Gastrocnemius medialis (tissue), 4 donors: ENCODE measurements around the gene TAPBPL. TPM values are rescaled to one million over a fixed set of nuclear protein-coding genes. Genes with fewer than 3 reads are reported as not detected.
"Not testable (repeated sequence)": the region's sequence is repeated elsewhere in the genome, so short reads cannot be mapped to it uniquely, and the experiment has no call there.

Experiments used
- ATAC-seq, 2 donors: fragments of 150-250 bp; one replicate each; pipeline ENCODE4 v1.9.1; 2016
- DNase-seq, 2 donors: peaks; one replicate each; pipeline ENCODE4 v3.0.0-alpha.2; 2019
- H3K27ac ChIP-seq, 4 donors: fragments of 200-600 bp; sonication (generic); 1 replicate in 1 of 4; 2 replicates in 3 of 4; pipeline ENCODE4 v1.5.1; 2016 to 2018; ENCODE audit warnings: mild to moderate bottlenecking in 2 of 4, moderate library complexity in 1 of 4
- H3K27me3 ChIP-seq, 3 donors: fragments of 200-600 bp; sonication (generic) in 2 of 3; 1 replicate in 1 of 3; 2 replicates in 2 of 3; pipeline versions ENCODE4 v1.5.1 to v1.6.0; 2016 to 2019; ENCODE audit warnings: mild to moderate bottlenecking in 1 of 3, moderate library complexity in 1 of 3
- H3K36me3 ChIP-seq, 2 donors: fragments of 200-600 bp; sonication (generic) in 1 of 2; one replicate each; pipeline ENCODE4 v1.5.1; 2017 to 2018
- H3K4me1 ChIP-seq, 2 donors: fragments of 200-600 bp; sonication (generic) in 1 of 2; one replicate each; pipeline ENCODE4 v1.5.1; 2016 to 2017; ENCODE audit warnings: mild to moderate bottlenecking in 2 of 2
- H3K4me3 ChIP-seq, 4 donors: fragments of 200-600 bp; sonication (generic) in 3 of 4; 1 replicate in 1 of 4; 2 replicates in 3 of 4; pipeline ENCODE4 v1.5.1; 2016 to 2019; ENCODE audit warnings: mild to moderate bottlenecking in 2 of 4
- H3K9me3 ChIP-seq, 3 donors: fragments of 200-600 bp; sonication (generic) in 2 of 3; 1 replicate in 1 of 3; 2 replicates in 2 of 3; pipeline ENCODE4 v1.5.1; 2016 to 2019
- POLR2A ChIP-seq, 2 donors: fragments of 450-650 bp; IDR thresholded peaks; one replicate each; pipeline ENCODE4 v1.6.1; 2017; ENCODE audit warnings: antibody characterized with exemption in 2 of 2, mild to moderate bottlenecking in 2 of 2, moderate library complexity in 2 of 2
- in situ Hi-C, 4 donors: fragments of 200-750 bp; cut with MboI; loops; one replicate each; pipeline versions ENCODE4 v1.15.0 to v1.8.0; 2017; ENCODE audit warnings: low sequenced_read_pairs in 4 of 4
- intact Hi-C: fragments of 100-400 bp; cut with DNase I; formaldehyde crosslinking; loops from one replicate; pipeline ENCODE4 v1.15.1; 2023; ENCODE audit warnings: low total_unique reads
- total RNA-seq, 4 donors: library from RNA; depleted of rRNA; stranded (reverse); fragments of >200 nt; gene quantifications; one replicate each; pipeline versions ENCODE4 v1.1.0 to v1.2.3, GENCODE V29; 2016
- TF ChIP-seq, protein P1 (sequence below), 5 experiments: fragments of 450-650 bp in 3 of 5; fragments of 200-600 bp in 2 of 5; sonication (generic) in 2 of 5; IDR thresholded peaks in 4 of 5; conservative IDR thresholded peaks in 1 of 5; 1 replicate in 4 of 5; 2 replicates in 1 of 5; pipeline ENCODE4 v1.5.1; 2016 to 2019; ENCODE audit warnings: antibody characterized with exemption in 5 of 5, mild to moderate bottlenecking in 3 of 5, moderate library complexity in 3 of 5

The TAPBPL gene
- total RNA-seq, 4 donors from 2014 or later = 3.8 to 8.6 (median 5.8) TPM

DNA sequence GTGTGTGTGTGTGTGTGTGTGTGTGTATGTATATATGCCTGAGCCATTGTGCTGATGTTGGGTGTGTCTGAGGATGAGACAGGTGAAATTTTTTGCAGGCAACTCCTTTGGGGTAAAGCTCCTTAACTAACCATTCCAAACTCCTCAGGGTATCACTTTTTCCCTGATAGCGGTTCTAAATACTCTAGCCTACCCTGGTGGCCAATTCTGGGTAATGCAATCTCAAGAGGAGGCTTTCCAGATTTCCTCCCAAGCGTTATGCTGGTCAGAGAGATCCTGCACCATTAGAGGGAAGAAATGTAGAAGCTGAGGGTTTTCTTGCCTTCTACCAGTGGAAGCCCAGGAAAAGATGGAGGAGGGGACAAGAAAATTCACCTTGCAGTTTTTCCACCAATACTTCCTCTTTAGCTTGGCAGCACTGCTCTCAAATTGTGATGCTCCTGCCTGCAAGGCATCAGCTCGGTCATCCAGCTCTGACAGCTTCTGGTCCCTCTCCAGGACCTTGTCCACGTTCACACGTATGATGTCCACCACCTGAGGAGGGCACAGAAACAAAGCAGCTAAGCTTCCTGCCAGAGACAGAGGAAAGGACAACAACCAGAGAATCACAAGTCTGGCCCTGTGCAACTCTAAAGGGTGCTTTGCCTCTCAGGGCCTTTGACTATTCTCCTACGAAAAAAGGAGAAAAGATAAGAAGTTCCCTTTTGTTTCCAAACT lies 13.8 kb downstream of the TAPBPL start:
- peak in 1 of 2 donors; percentile 26 for DNase-seq
- no peak for TF ChIP-seq POLR2A (IDR thresholded peaks at IDR 0.05)
- TF ChIP-seq, protein P1, sequence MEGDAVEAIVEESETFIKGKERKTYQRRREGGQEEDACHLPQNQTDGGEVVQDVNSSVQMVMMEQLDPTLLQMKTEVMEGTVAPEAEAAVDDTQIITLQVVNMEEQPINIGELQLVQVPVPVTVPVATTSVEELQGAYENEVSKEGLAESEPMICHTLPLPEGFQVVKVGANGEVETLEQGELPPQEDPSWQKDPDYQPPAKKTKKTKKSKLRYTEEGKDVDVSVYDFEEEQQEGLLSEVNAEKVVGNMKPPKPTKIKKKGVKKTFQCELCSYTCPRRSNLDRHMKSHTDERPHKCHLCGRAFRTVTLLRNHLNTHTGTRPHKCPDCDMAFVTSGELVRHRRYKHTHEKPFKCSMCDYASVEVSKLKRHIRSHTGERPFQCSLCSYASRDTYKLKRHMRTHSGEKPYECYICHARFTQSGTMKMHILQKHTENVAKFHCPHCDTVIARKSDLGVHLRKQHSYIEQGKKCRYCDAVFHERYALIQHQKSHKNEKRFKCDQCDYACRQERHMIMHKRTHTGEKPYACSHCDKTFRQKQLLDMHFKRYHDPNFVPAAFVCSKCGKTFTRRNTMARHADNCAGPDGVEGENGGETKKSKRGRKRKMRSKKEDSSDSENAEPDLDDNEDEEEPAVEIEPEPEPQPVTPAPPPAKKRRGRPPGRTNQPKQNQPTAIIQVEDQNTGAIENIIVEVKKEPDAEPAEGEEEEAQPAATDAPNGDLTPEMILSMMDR (IDR thresholded peaks at IDR 0.05 in 4 of 5, conservative IDR thresholded peaks at IDR 0.05 in 1 of 5) = peak; percentile 77 to 88 (median 80)
- no peak overlapping the region for H3K27ac ChIP-seq
- in situ Hi-C loops = loop anchor here (5.0 to 25.0 kb wide), 4 partner anchors 128 to 141 kb away; partner anchors contain the start of gene TNFRSF1A (in 1 of the 4)
- H3K4me3 ChIP-seq = no peak overlapping the region
- peaks cover 0 to 48% of the 10 kb centered on the region in 2 donors for H3K36me3 ChIP-seq
- no peaks in the 10 kb centered on the region for H3K9me3 ChIP-seq
- ATAC-seq = peak; percentile 38 to 39
- intact Hi-C loops = loop anchor here (1.0 to 2.0 kb wide), 2 partner anchors 42 to 139 kb away; no protein-coding TSS in a partner anchor
- H3K4me1 ChIP-seq = peaks cover 24 to 26% of the 10 kb centered on the region in 2 donors
- H3K27me3 ChIP-seq = no peaks in the 10 kb centered on the region

GRCh38 chr12:6466184-6466573 lies 14.3 kb downstream of the TAPBPL start:
- intact Hi-C loops (no loop called here), in situ Hi-C loops (loop anchor here (5.0 to 25.0 kb wide), 4 partner anchors 129 to 141 kb away; partner anchors contain the start of gene TNFRSF1A (in 1 of the 4))
- H3K4me3 ChIP-seq = no peak overlapping the region
- H3K27ac ChIP-seq = no peak overlapping the region
- ATAC-seq = no peak
- H3K4me1 ChIP-seq = peaks cover 20 to 21% of the 10 kb centered on the region in 2 donors
- TF ChIP-seq, protein P1 (IDR thresholded peaks at IDR 0.05 in 4 of 5, conservative IDR thresholded peaks at IDR 0.05 in 1 of 5) = no peak
- TF ChIP-seq POLR2A (IDR thresholded peaks at IDR 0.05) = no peak
- no peaks in the 10 kb centered on the region for H3K9me3 ChIP-seq
- DNase-seq = no peak
- no peaks in the 10 kb centered on the region for H3K27me3 ChIP-seq
- H3K36me3 ChIP-seq = peaks cover 0 to 47% of the 10 kb centered on the region in 2 donors

GRCh38 chr12:6466751-6467150 lies 14.9 kb downstream of the TAPBPL start:
- ATAC-seq, H3K9me3 ChIP-seq, intact Hi-C loops, H3K27ac ChIP-seq, H3K27me3 ChIP-seq, H3K4me3 ChIP-seq, DNase-seq: not testable (repeated sequence)
- Histone ChIP-seq H3K36me3 (peaks cover 0 to 44% of the 10 kb centered on the region in 2 donors), H3K4me1 (peaks cover 21% of the 10 kb centered on the region in 2 donors)
- in situ Hi-C loops = loop anchor here (5.0 to 25.0 kb wide), 4 partner anchors 129 to 142 kb away; partner anchors contain the start of gene TNFRSF1A (in 1 of the 4)

- intact Hi-C loops = not testable (repeated sequence)
- in situ Hi-C loops = loop anchor here (5.0 to 25.0 kb wide), 4 partner anchors 130 to 143 kb away; partner anchors contain the start of gene TNFRSF1A (in 1 of the 4)
- H3K4me1 ChIP-seq = peaks cover 21 to 23% of the 10 kb centered on the region in 2 donors
These were observed 15.9 kb downstream of the TAPBPL start for GRCh38 chr12:6467571-6468282.

GRCh38 chr12:6468283-6468575 lies 16.4 kb downstream of the TAPBPL start:
- intact Hi-C loops (no loop called here), in situ Hi-C loops (loop anchor here (5.0 to 25.0 kb wide), 4 partner anchors 131 to 143 kb away; partner anchors contain the start of gene TNFRSF1A (in 1 of the 4))
- Histone ChIP-seq H3K27ac (peak overlapping the region in 1 of 4 donors; percentile 92), H3K4me1 (peaks cover 21 to 23% of the 10 kb centered on the region in 2 donors), H3K9me3 (no peaks in the 10 kb centered on the region), H3K36me3 (peaks cover 0 to 29% of the 10 kb centered on the region in 2 donors), H3K4me3 (no peak overlapping the region), H3K27me3 (no peaks in the 10 kb centered on the region)
- DNase-seq (no peak), ATAC-seq (no peak)
- TF ChIP-seq POLR2A (IDR thresholded peaks at IDR 0.05) = no peak
- TF ChIP-seq, protein P1 (IDR thresholded peaks at IDR 0.05 in 4 of 5, conservative IDR thresholded peaks at IDR 0.05 in 1 of 5) = no peak

More at GRCh38 chr12:6467571-6468282, 15.9 kb downstream of the TAPBPL start:
- not testable (repeated sequence) for ATAC-seq, H3K9me3 ChIP-seq, H3K4me3 ChIP-seq, DNase-seq, H3K27me3 ChIP-seq
- Histone ChIP-seq H3K27ac (peak overlapping the region in 1 of 4 donors; percentile 92), H3K36me3 (peaks cover 0 to 34% of the 10 kb centered on the region in 2 donors)
